Left hindlimb (tissue), 1 donor: Measurements from ENCODE around the gene LRRC26.
"Not testable (repeated sequence)": the region's sequence is repeated elsewhere in the genome, so short reads cannot be mapped to it uniquely, and the experiment has no call there.

ENCODE experiments used
- DNase-seq: peaks from one replicate; pipeline ENCODE4 v3.0.0-alpha.2; 2018

Gene LRRC26

DNA sequence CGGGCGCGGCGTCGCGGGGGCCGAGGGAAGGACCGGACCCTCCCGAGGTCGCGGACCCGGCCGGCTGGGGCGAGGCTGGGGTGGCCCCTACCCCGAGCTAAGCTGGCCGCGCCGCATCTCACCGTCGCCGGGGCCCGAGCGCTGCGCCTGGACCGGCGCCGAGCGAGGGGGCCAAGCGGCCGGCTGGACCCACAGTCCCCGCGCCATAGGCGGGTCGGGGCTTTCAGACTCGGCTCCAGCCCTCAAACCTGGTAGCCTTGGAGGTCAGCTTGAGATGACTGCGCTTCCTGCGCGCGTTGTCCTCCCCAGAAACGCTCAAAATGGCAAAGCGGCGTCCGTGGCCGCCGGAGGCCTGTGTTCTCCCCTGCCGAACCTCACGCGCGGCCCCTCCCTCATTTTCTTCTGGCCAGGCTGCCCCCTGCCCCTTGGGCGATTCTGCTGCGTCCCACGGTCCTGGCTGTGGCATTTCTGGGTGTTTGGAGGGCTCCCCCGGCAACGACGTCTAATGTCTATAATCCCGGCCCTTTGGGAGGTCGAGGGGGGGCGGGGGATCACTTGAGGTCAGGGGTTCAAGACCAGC lies 39.6 kb downstream of the LRRC26 start:
- DNase-seq = peak; percentile 19

- DNase-seq = peak; percentile 90
Observed at GRCh38 chr9:137129456-137130175, 40.2 kb downstream of the LRRC26 start.

DNA sequence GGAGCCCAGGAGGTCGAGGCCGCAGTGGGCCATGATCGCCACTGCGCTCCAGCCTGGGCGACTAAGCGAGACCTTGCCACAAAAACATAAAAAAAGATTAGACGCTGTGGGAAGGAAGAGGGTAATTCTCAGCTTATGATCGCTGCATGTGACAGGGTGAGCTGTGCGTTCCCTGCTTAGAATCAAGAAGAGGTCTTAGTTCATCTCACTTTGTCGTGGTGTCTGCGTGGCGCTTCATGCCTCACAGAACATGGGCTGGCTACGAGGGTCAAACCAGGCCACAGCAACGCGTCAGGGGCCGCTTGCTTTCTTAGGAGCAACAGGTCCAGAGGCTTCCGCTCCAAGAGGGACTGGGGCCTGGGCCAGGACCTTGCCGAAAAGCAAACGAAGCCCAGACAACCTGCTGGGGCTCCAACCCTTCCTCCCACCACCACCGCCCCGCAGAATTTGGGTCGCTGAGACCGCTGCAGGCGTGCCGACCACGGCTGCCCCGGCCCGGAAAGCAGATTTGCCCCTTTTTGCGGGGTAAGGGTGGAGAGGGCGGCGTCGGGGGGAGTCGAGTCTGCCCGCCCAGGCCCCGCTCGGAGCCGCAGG lies 40.9 kb downstream of the LRRC26 start:
- DNase-seq = no peak

DNA sequence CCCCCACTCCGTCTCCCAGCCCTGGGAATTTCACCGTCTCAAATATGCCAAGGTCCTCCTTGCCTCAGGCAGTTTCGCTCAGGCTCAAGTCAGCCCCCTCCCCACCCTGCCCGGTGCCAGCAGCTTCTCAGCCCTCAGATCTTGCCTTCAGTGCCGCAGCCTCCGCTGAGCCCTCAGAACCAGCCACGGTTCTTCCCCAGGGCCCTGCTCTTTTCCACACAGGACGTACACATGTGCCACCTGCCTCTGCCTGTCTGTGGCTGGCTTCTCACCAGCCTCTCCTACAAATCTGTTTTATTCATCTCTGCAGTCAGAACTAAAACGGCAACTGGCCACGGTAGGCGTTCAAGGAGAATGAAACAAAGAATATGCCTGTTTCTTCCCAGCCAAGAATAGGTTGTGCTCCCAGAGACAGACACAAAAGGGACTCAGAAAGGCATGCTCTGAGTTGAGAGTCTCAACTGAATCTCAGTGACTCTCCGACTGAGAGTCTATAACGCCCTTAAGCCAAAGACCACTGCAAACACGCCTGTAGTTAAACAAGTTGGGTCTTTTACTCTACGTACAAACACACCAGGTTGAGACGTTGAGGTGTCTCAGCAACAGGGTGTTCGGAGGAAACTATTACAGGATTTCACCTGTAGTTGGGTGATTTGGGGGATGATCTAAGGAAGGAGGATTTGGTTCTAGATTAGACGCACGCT lies 41.5 kb downstream of the LRRC26 start:
- no peak for DNase-seq

GRCh38 chr9:137127301-137128157 lies 42.3 kb downstream of the LRRC26 start:
- DNase-seq = peak; percentile 23

- no peak for DNase-seq
Observed at GRCh38 chr9:137126786-137127185, 43.1 kb downstream of the LRRC26 start.

DNA sequence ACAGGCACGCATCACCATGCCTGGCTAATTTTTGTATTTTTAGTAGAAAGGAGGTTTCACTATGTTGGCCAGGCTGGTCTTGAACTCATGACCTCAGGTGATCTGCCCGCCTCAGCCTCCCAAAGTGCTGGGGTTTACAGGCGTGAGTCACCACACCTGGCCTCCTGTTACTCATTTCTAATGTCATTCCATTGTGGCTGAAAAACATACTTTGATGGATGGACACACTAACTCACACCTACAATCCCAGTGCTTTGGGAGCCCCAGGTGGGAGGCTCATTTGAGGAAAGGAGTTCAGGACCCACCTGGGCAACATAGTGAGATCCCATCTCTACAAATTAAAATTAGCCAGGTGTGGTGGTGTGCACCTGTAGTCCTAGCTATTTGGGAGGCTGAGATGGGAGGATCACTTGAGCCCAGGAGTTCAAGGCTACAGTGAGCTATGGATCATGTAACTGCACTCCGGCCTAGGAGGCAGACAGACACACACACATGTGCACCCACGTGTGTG lies 45.8 kb downstream of the LRRC26 start:
- DNase-seq = not testable (repeated sequence)

DNA sequence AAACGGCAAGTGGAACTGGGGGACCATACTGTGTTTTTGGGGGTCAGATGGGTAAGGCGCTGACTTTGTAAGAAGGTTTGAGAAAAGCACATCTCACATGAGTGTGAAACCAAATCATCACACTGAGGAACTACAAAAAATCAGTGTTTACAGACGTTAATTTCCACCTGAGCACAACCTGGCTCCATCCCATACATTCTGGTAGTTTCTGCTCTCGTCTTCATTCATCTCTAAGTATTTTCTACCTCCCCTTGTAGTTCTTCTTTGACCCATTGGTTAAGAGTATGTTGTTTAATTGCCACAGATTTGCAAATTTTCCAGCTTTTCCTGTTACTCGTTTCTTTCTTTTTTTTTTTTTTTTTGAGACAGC lies 46.4 kb downstream of the LRRC26 start:
- DNase-seq = no peak

GRCh38 chr9:137122796-137123467 lies 46.9 kb downstream of the LRRC26 start:
- not testable (repeated sequence) for DNase-seq

- peak; percentile 2 for DNase-seq
Observed at GRCh38 chr9:137121927-137122795, 47.7 kb downstream of the LRRC26 start.
